HCT116 (cell line): Measurements from ENCODE around the gene ZBTB20. TPM values are rescaled to one million over a fixed set of nuclear protein-coding genes. Genes with fewer than 3 reads are reported as not detected.

Source experiments
- ATAC-seq: fragments of 200-7000 bp; cut with Tn5 transposase; 2 replicates; pipeline ENCODE4 v1.9.1; 2020; ENCODE audit warnings: mild to moderate bottlenecking, moderate library complexity
- BruUV-seq: library from RNA; stranded (reverse); fragments of 400-500 nt; replicated peaks from 2 replicates; lab custom pipeline; 2021; lab: Mats Ljungman, UMichigan
- CTCF ChIA-PET: fragments of 300-600 bp; sonication (Branson Sonifier 250); formaldehyde crosslinking; loops from one replicate; lab custom pipeline; 2021; ENCODE audit warnings: antibody characterized with exemption; lab: Charles Lee
- POLR2A ChIA-PET: fragments of 300-600, 350-600 bp; sonication (Branson Sonifier 250); formaldehyde crosslinking; loops from one replicate; lab custom pipeline; 2021; ENCODE audit warnings: antibody characterized with exemption; lab: Charles Lee
- RAD21 ChIA-PET, 2 experiments: fragments of 300-600 bp; sonication (Branson Sonifier 250); formaldehyde crosslinking; loops; one replicate each; lab custom pipeline; 2023; ENCODE audit warnings: low total read pairs in 2 of 2; ENCODE audit not compliant: uncharacterized antibody in 2 of 2, unreplicated experiment in 2 of 2, low non-redundant PET in 1 of 2; lab: Charles Lee
- DNase-seq: peaks from one replicate; pipeline ENCODE4 v3.0.0-alpha.2; 2010; ENCODE audit warnings: low read depth, low spot score
- H2AFZ ChIP-seq: fragments of 200-600 bp; shearing (Covaris generic), sonication (generic); 2 replicates; pipeline ENCODE4 v1.6.1; 2017; ENCODE audit warnings: low read depth, mixed run types, mixed read lengths, antibody characterized with exemption, low read length; ENCODE audit not compliant: poor library complexity, severe bottlenecking
- H3K27ac ChIP-seq: 2 replicates; pipeline ENCODE4 v1.5.1; 2012; ENCODE audit warnings: low read depth, low read length
- H3K27me3 ChIP-seq: fragments of 200-600 bp; sonication (generic); 2 replicates; pipeline ENCODE4 v1.6.1; 2016; ENCODE audit warnings: mixed run types, low read length, mixed read lengths; ENCODE audit not compliant: insufficient read depth
- H3K36me3 ChIP-seq, 2 experiments: fragments of 200-500 bp in 1 of 2; fragments of 200-600 bp in 1 of 2; sonication (Bioruptor generic) in 1 of 2; sonication (generic) in 1 of 2; 2 replicates each; pipeline versions ENCODE4 v1.5.1 to v1.6.1; 2014 to 2016; ENCODE audit warnings: low read length in 2 of 2, inconsistent platforms in 1 of 2, mixed read lengths in 1 of 2, mixed run types in 1 of 2; ENCODE audit not compliant: insufficient read depth in 2 of 2, control insufficient read depth in 1 of 2
- H3K4me1 ChIP-seq, 2 experiments: fragments of 200-600 bp in 1 of 2; sonication (generic) in 1 of 2; 2 replicates each; pipeline versions ENCODE4 v1.5.1 to v1.6.1; 2012 to 2017; ENCODE audit warnings: low read length in 2 of 2, inconsistent platforms in 1 of 2, mild to moderate bottlenecking in 1 of 2, mixed read lengths in 1 of 2, mixed run types in 1 of 2, moderate library complexity in 1 of 2; ENCODE audit not compliant: insufficient read depth in 2 of 2, control insufficient read depth in 1 of 2
- H3K4me2 ChIP-seq: fragments of 200-600 bp; sonication (generic); 2 replicates; pipeline ENCODE4 v1.6.1; 2017; ENCODE audit warnings: mixed run types, low read length, mixed read lengths
- H3K4me3 ChIP-seq, 2 experiments: fragments of 200-600 bp in 1 of 2; sonication (generic) in 1 of 2; replicated peaks in 1 of 2; 2 replicates each; pipeline ENCODE4 v1.5.1; 2011 to 2016; ENCODE audit warnings: low read length in 2 of 2, control low read depth in 1 of 2, low read depth in 1 of 2, mild to moderate bottlenecking in 1 of 2, mixed read lengths in 1 of 2, mixed run types in 1 of 2
- H3K79me2 ChIP-seq: fragments of 200-600 bp; sonication (generic); 2 replicates; pipeline ENCODE4 v1.6.1; 2017; ENCODE audit warnings: mild to moderate bottlenecking, mixed run types, low read length, moderate library complexity, mixed read lengths; ENCODE audit not compliant: insufficient read depth
- H3K9ac ChIP-seq: fragments of 200-600 bp; sonication (generic); 2 replicates; pipeline ENCODE4 v1.6.1; 2016; ENCODE audit warnings: low read length, mixed read lengths
- H3K9me2 ChIP-seq: fragments of 200-600 bp; sonication (generic), shearing (Covaris generic); 2 replicates; pipeline ENCODE4 v1.6.1; 2017; ENCODE audit warnings: mixed run types, mild to moderate bottlenecking, moderate library complexity; ENCODE audit not compliant: insufficient read depth
- H3K9me3 ChIP-seq, 2 experiments: fragments of 200-500 bp in 1 of 2; fragments of 200-600 bp in 1 of 2; sonication (Bioruptor generic) in 1 of 2; sonication (generic) in 1 of 2; 2 replicates each; pipeline ENCODE4 v1.6.1; 2014 to 2017; ENCODE audit warnings: low read length in 2 of 2, mixed read lengths in 2 of 2, inconsistent platforms in 1 of 2, low read depth in 1 of 2, mild to moderate bottlenecking in 1 of 2, mixed run types in 1 of 2, moderate library complexity in 1 of 2; ENCODE audit not compliant: control insufficient read depth in 1 of 2, insufficient read depth in 1 of 2
- H4K20me1 ChIP-seq: fragments of 200-600 bp; sonication (generic), shearing (Covaris generic); 2 replicates; pipeline ENCODE4 v1.6.1; 2017; ENCODE audit warnings: mixed run types, mild to moderate bottlenecking, moderate library complexity; ENCODE audit not compliant: insufficient read depth
- CBX3 ChIP-seq: IDR thresholded peaks from 2 replicates; pipeline ENCODE4 v1.6.1; 2012; ENCODE audit warnings: low read depth
- CEBPB ChIP-seq: IDR thresholded peaks from 2 replicates; pipeline ENCODE4 v1.6.1; 2012; ENCODE audit warnings: low read depth
- EGR1 ChIP-seq: IDR thresholded peaks from 2 replicates; pipeline ENCODE4 v1.6.1; 2012; ENCODE audit warnings: low read depth
- ELF1 ChIP-seq: IDR thresholded peaks from 2 replicates; pipeline ENCODE4 v1.6.1; 2012; ENCODE audit warnings: low read depth, borderline replicate concordance
- EZH2 ChIP-seq: fragments of 200-600 bp; sonication (generic); IDR thresholded peaks from 2 replicates; pipeline ENCODE4 v1.6.1; 2017; ENCODE audit warnings: antibody characterized with exemption, mixed run types
- FOSL1 ChIP-seq: IDR thresholded peaks from 2 replicates; pipeline ENCODE4 v1.6.1; 2012; ENCODE audit warnings: low read depth
- JUND ChIP-seq: IDR thresholded peaks from 2 replicates; pipeline ENCODE4 v1.6.1; 2012
- SIN3A ChIP-seq: IDR thresholded peaks from 2 replicates; pipeline ENCODE4 v1.6.1; 2012; ENCODE audit warnings: low read depth
- SP1 ChIP-seq: IDR thresholded peaks from 2 replicates; pipeline ENCODE4 v1.6.1; 2012; ENCODE audit warnings: low read depth
- SRF ChIP-seq: IDR thresholded peaks from 2 replicates; pipeline ENCODE4 v1.6.1; 2012; ENCODE audit warnings: low read depth
- TCF7L2 ChIP-seq: IDR thresholded peaks from 2 replicates; pipeline ENCODE4 v1.7.0; 2011; ENCODE audit warnings: borderline replicate concordance, inconsistent platforms; ENCODE audit not compliant: insufficient read depth, insufficient read length; ENCODE audit errors: extremely low read depth
- ZNF274 ChIP-seq: fragments of 200-500 bp; sonication (Bioruptor generic); IDR thresholded peaks from 2 replicates; pipeline ENCODE4 v1.6.1; 2014; ENCODE audit warnings: mild to moderate bottlenecking, low read depth, low read length, inconsistent platforms
- intact Hi-C: fragments of 100-400 bp; cut with micrococcal nuclease; formaldehyde crosslinking; loops from 2 replicates; pipeline ENCODE4 v1.10.0; 2022
- total RNA-seq: library from RNA; stranded (reverse); gene quantifications from one replicate; pipeline ENCODE4 v1.2.1, GENCODE V29; 2021; ENCODE audit not compliant: unreplicated experiment
- TF ChIP-seq, protein P1 (sequence below): IDR thresholded peaks from 2 replicates; pipeline ENCODE4 v1.6.1; 2012

The ZBTB20 gene
- total RNA-seq, 1 experiment from 2014 or later = 42.1 TPM

DNA sequence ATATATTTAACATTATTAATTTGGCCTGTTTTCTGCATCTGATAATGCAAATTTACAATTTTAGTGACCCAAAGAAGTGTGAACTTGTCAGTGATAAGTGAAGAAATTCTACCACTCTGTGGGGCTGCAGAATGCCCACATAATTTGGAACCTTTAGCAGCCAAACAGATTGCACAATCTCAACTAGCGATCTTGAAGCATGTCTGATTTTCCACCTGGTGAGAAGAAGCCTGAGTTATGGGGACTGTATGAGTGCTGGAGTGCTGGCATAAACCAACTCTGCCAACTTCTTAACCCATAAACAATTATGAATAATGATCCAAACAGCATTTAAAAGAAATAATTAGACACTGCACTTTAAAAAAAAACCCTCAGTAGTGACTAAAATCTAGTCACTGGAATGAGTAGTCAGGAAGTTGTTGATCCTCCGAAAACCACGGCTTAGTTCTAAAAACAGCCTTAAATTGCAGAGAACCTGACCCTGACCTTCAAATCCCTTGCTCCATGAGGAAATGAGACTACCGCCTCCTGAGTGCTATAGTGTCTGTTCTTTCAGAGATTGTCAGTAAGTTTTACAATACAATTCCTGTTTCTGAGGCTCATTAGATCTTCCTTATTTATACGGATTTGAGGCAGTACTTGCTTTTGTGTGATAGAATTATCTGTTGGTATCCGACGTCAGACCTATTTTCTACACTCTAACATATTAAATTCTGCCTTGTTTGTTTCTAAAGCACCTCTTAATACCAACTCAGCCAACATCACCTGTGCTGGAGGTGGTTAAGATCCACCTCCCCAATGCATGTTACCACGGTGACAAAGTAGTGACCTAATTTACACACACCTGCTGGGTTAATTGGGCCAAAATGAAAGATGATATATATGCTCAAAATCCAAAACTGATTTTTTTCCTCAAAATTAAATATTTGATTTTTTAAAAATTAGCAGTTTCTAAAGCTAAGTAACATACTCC, 267.7 kb downstream of the ZBTB20 start (continued):
- no peak for TF ChIP-seq EGR1
- no peak for TF ChIP-seq ELF1
- TF ChIP-seq ZNF274 = no peak
- no peak for TF ChIP-seq EZH2

DNA sequence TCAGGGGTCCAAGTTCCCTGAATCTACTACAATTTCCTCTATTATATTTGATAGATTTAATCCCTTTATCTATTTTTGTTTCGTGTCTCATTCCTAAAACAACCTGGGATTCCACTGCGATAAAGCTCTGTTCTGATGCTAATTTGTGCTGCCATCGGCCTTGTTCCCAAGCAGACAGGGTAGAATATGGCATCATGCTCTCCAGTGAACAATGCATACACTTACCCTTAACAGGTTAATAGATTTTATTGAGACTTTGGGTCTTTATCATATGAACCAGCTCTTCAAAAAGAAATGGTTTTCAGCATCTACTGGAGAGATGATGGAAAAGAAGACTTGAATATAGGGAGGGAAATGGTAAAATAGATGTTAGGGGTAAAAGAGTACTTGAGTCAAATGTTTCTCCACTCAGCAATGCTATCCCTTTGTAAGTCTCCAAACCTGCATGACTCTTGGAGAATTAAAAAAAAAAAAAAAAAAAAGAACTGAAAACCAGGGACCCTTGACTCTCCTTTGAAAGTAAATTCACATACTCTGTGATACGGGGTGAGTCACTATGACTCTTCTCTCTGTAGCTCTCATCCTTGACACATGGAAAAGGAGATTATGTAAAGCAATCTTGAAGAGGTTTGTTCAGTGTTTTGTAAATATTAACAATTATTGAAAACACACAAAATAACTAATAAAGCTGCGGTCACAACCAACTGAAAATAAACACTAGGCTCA, 268.8 kb downstream of the ZBTB20 start:
- H3K79me2 ChIP-seq = no peaks in the 10 kb centered on the region
- ATAC-seq (peak; percentile 45), DNase-seq (peak; percentile 62)
- ChIA-PET CTCF (interaction anchor here (0.7 kb wide), 1 partner anchor 164 kb away, joined by 3 read pairs; no protein-coding TSS in a partner anchor), POLR2A (interaction anchor here (0.7 to 1.2 kb wide), 2 partner anchors 11 to 402 kb away, joined by 3 read pairs; no protein-coding TSS in a partner anchor), RAD21 (interaction anchor here (0.6 to 0.7 kb wide), 2 partner anchors 291 to 341 kb away, joined by 3 to 5 read pairs; no protein-coding TSS in a partner anchor)
- intact Hi-C loops = no loop called here
- no peaks in the 10 kb centered on the region for H4K20me1 ChIP-seq
- H2AFZ ChIP-seq = peak overlapping the region; percentile 43
- H3K9me3 ChIP-seq = no peaks in the 10 kb centered on the region
- H3K27me3 ChIP-seq = no peaks in the 10 kb centered on the region
- H3K4me3 ChIP-seq = peak overlapping the region in 1 of 2 experiments; percentile 46; a peak in 2 of 4 replicates
- BruUV-seq = no TSS peak
- H3K27ac ChIP-seq = peak overlapping the region; percentile 96
- H3K4me2 ChIP-seq = peak overlapping the region; percentile 75
- peaks cover 41 to 61% of the 10 kb centered on the region in 2 experiments for H3K4me1 ChIP-seq
- TF ChIP-seq SP1 = peak; percentile 75
- no peak for TF ChIP-seq ELF1
- peak; percentile 62; the same call in 1 of the 2 replicates for TF ChIP-seq CBX3
- no peak for TF ChIP-seq ZNF274
- TF ChIP-seq FOSL1 = peak; percentile 92
- TF ChIP-seq TCF7L2 = peak; percentile 35
- TF ChIP-seq SIN3A = no peak
- TF ChIP-seq JUND = peak; percentile 85
- TF ChIP-seq, protein P1, sequence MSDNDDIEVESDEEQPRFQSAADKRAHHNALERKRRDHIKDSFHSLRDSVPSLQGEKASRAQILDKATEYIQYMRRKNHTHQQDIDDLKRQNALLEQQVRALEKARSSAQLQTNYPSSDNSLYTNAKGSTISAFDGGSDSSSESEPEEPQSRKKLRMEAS = peak; percentile 22; the same call in 1 of the 2 replicates
- peak; percentile 44; the same call in 1 of the 2 replicates for TF ChIP-seq SRF
- TF ChIP-seq CEBPB = 0 out of 2 replicates have a peak, but pooled peaks have one; percentile 47
- H3K36me3 ChIP-seq = no peaks in the 10 kb centered on the region
- no peaks in the 10 kb centered on the region for H3K9me2 ChIP-seq
- peak overlapping the region; percentile 48 for H3K9ac ChIP-seq
